Endodermal cell (in vitro differentiated cells): ENCODE measurements around the gene SH3BP5L. TPM values are rescaled to one million over a fixed set of nuclear protein-coding genes. Genes with fewer than 3 reads are reported as not detected.

Experiments
- DNase-seq: peaks from one replicate; pipeline ENCODE4 v3.0.0-alpha.2; 2017
- H3K27ac ChIP-seq: 2 replicates; pipeline ENCODE4 v1.5.1; 2013; ENCODE audit warnings: mild to moderate bottlenecking, low read depth, low read length, moderate library complexity
- H3K27me3 ChIP-seq: 2 replicates; pipeline ENCODE4 v1.6.1; 2013; ENCODE audit warnings: mild to moderate bottlenecking, low read length, moderate library complexity; ENCODE audit not compliant: insufficient read depth, control insufficient read depth, poor library complexity, severe bottlenecking
- H3K36me3 ChIP-seq: 2 replicates; pipeline ENCODE4 v1.7.0; 2013; ENCODE audit warnings: mild to moderate bottlenecking, low read length, moderate library complexity; ENCODE audit not compliant: control insufficient read depth, insufficient read depth
- H3K4me1 ChIP-seq: one replicate; pipeline ENCODE4 v1.7.0; 2013; ENCODE audit warnings: low read length; ENCODE audit not compliant: control insufficient read depth, insufficient read depth
- H3K4me3 ChIP-seq: 2 replicates; pipeline ENCODE4 v1.5.1; 2013; ENCODE audit warnings: mild to moderate bottlenecking, low read length, moderate library complexity
- H3K9ac ChIP-seq: 2 replicates; pipeline ENCODE4 v1.6.1; 2013; ENCODE audit warnings: mild to moderate bottlenecking, low read length, moderate library complexity; ENCODE audit not compliant: poor library complexity, severe bottlenecking; ENCODE audit errors: extremely low read depth
- H3K9me3 ChIP-seq: 2 replicates; pipeline ENCODE4 v1.6.1; 2013; ENCODE audit warnings: mild to moderate bottlenecking, low read length, moderate library complexity; ENCODE audit not compliant: control insufficient read depth
- H3K27ac Mint-ChIP-seq: 2 replicates; pipeline ENCODE4 v1.8.0; 2020; ENCODE audit warnings: mixed read lengths
- H3K27me3 Mint-ChIP-seq: 2 replicates; pipeline ENCODE4 v1.8.0; 2021; ENCODE audit warnings: mild to moderate bottlenecking, mixed read lengths; ENCODE audit not compliant: insufficient read depth
- H3K36me3 Mint-ChIP-seq: 2 replicates; pipeline ENCODE4 v1.8.0; 2020; ENCODE audit warnings: low read depth, mixed read lengths
- H3K4me1 Mint-ChIP-seq: 2 replicates; pipeline ENCODE4 v1.8.0; 2020; ENCODE audit warnings: mixed read lengths
- H3K4me3 Mint-ChIP-seq: 2 replicates; pipeline ENCODE4 v1.8.0; 2020; ENCODE audit warnings: mild to moderate bottlenecking, moderate library complexity, mixed read lengths
- H3K9me3 Mint-ChIP-seq: 2 replicates; pipeline ENCODE4 v1.8.0; 2020; ENCODE audit warnings: mild to moderate bottlenecking, mixed read lengths
- WGBS, 2 experiments: methylation state at CpG; one replicate each; pipeline versions ENCODE4 v1.1.5 to v1.1.7; 2013; ENCODE audit warnings: missing lambda C conversion rate in 2 of 2, mixed read lengths in 1 of 2; ENCODE audit not compliant: insufficient coverage in 1 of 2, insufficient read length in 1 of 2; 5-methylcytosine and 5-hydroxymethylcytosine counted together
- total RNA-seq, 2 donors: library from RNA; stranded (reverse); fragmentation: NEBNext Ultra II Directional in 1 of 2; extraction: Animal tissue kit (Norgen Biotek cat#: 25700) in 1 of 2; gene quantifications; 2 replicates in 1 of 2; 3 replicates in 1 of 2; pipeline ENCODE4 v1.2.1, GENCODE V29; 2021
- TF ChIP-seq, protein P1 (sequence below): fragments of 200-600 bp; sonication (generic); conservative IDR thresholded peaks from 2 replicates; pipeline ENCODE4 v1.5.0; 2021; ENCODE audit warnings: antibody characterized with exemption, mild to moderate bottlenecking

Gene SH3BP5L
- total RNA-seq, 2 donors from 2014 or later = 27.2 to 30.2 TPM

- H3K9ac ChIP-seq = peak overlapping the region; percentile 91
- H3K27ac ChIP-seq = peak overlapping the region; percentile 97
- no peaks in the 10 kb centered on the region for H3K4me1 ChIP-seq
These were observed 13.4 kb upstream of the SH3BP5L start for GRCh38 chr1:248839168-248839555.

DNA sequence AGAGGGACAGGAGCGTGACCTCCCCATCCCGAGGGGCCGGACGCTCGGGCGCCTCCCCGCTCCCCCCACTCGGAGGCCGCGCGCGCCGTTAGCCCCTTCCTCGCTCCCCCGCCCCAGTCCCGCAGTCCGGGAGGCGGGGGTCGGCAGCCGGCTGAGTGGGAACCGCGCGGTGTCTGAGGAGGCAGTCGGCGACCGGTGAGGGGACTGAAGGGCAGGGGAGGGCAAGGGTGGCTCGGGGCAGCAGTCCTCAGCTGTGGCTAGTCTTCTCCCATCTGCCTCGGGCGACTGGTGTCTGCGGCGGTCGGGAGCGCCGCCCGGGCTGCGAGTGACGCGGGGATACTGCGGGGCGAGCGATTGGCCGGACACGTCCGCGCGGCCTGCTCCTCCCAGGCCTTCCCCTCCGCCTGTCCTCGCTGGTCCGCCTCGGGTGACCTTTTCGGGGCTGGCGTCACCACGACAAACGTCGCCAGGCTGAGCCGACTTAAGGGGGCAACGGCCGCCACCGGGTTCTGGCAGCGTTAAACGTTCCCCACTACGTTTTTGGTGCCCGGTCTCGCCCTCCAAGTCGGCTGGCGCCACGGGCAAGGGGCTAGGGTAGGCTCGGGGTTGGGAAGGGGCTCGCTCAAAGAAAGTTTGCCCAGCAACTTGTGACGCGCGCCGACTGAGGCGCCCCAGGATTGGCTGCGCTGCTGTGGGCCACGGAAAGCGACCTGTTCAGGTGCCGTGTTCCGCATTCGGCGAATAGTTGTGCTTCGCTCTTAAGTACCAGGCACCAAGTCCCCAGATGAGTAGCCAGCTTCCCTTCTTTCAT, 12.8 kb upstream of the SH3BP5L start:
- peak overlapping the region; percentile 97 for H3K27ac ChIP-seq
- peak; percentile 98 for DNase-seq
- no peaks in the 10 kb centered on the region for H3K4me1 ChIP-seq
- H3K27me3 Mint-ChIP-seq = no peaks in the 10 kb centered on the region
- no peaks in the 10 kb centered on the region for H3K9me3 ChIP-seq
- no peaks in the 10 kb centered on the region for H3K36me3 ChIP-seq
- no peak overlapping the region for H3K4me3 Mint-ChIP-seq
- H3K4me1 Mint-ChIP-seq = peaks cover 5% of the 10 kb centered on the region
- H3K36me3 Mint-ChIP-seq = no peaks in the 10 kb centered on the region
- TF ChIP-seq, protein P1, sequence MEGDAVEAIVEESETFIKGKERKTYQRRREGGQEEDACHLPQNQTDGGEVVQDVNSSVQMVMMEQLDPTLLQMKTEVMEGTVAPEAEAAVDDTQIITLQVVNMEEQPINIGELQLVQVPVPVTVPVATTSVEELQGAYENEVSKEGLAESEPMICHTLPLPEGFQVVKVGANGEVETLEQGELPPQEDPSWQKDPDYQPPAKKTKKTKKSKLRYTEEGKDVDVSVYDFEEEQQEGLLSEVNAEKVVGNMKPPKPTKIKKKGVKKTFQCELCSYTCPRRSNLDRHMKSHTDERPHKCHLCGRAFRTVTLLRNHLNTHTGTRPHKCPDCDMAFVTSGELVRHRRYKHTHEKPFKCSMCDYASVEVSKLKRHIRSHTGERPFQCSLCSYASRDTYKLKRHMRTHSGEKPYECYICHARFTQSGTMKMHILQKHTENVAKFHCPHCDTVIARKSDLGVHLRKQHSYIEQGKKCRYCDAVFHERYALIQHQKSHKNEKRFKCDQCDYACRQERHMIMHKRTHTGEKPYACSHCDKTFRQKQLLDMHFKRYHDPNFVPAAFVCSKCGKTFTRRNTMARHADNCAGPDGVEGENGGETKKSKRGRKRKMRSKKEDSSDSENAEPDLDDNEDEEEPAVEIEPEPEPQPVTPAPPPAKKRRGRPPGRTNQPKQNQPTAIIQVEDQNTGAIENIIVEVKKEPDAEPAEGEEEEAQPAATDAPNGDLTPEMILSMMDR = no peak
- 0% methylated on average over 15 to 82 of the region's 82 CpGs for WGBS, 2 experiments
- H3K27ac Mint-ChIP-seq = peak overlapping the region; percentile 97
- no peaks in the 10 kb centered on the region for H3K9me3 Mint-ChIP-seq
- H3K9ac ChIP-seq = peak overlapping the region; percentile 91
- H3K27me3 ChIP-seq = peaks cover 13% of the 10 kb centered on the region
- peak overlapping the region; percentile 87 for H3K4me3 ChIP-seq

More at GRCh38 chr1:248839168-248839555, 13.4 kb upstream of the SH3BP5L start:
- Mint-ChIP-seq H3K27ac (peak overlapping the region; percentile 97), H3K36me3 (no peaks in the 10 kb centered on the region), H3K9me3 (no peaks in the 10 kb centered on the region), H3K4me1 (peaks cover 5% of the 10 kb centered on the region), H3K4me3 (no peak overlapping the region), H3K27me3 (no peaks in the 10 kb centered on the region)
- peaks cover under 1% of the 10 kb centered on the region for H3K36me3 ChIP-seq
- TF ChIP-seq, protein P1 = no peak
- 26 to 31% methylated on average over 8 to 9 of the region's 10 CpGs for WGBS, 2 experiments
- no peaks in the 10 kb centered on the region for H3K9me3 ChIP-seq
- no peak for DNase-seq
- H3K27me3 ChIP-seq = peaks cover 8% of the 10 kb centered on the region
- peak overlapping the region; percentile 87 for H3K4me3 ChIP-seq

- H3K36me3 ChIP-seq = no peaks in the 10 kb centered on the region
- H3K36me3 Mint-ChIP-seq = no peaks in the 10 kb centered on the region
- H3K9ac ChIP-seq = peak within 1 kb of the TSS; percentile 91
- H3K9me3 Mint-ChIP-seq = no peaks in the 10 kb centered on the region
- peak within 1 kb of the TSS; percentile 97 for H3K27ac ChIP-seq
- peaks cover 16% of the 10 kb centered on the region for H3K27me3 ChIP-seq
- no peak within 1 kb of the TSS for H3K4me3 Mint-ChIP-seq
- 0% methylated on average over 7 to 48 of the region's 48 CpGs for WGBS, 2 experiments
- H3K4me3 ChIP-seq = peak within 1 kb of the TSS; percentile 87
- H3K4me1 ChIP-seq = no peaks in the 10 kb centered on the region
- DNase-seq = peak; percentile 99
- TF ChIP-seq, protein P1 = no peak
- H3K27me3 Mint-ChIP-seq = peaks cover 2% of the 10 kb centered on the region
- H3K4me1 Mint-ChIP-seq = peaks cover 5% of the 10 kb centered on the region
- peak within 1 kb of the TSS; percentile 97 for H3K27ac Mint-ChIP-seq
- no peaks in the 10 kb centered on the region for H3K9me3 ChIP-seq
These were observed 12.2 kb upstream of the SH3BP5L start, which contains the start of gene ZNF672 for GRCh38 chr1:248837781-248838356. TSS of gene ZNF672 (plus strand) at chr1:248838224. CDS start at chr1:248847275, 9,051 bp downstream.
